Measurements from ENCODE around the gene TRPM2. TPM values are rescaled to one million over a fixed set of nuclear protein-coding genes. Genes with fewer than 3 reads are reported as not detected.

Gene TRPM2
- total and polyA plus RNA-seq, 2 of the 8 experiments (the other 6 are each of a cell fraction or from before 2014, with no cell fraction given), result 0.27 to 0.28 TPM

- H3K4me2 ChIP-seq (ENCODE audit: insufficient read depth in 1 of 2, low read depth in 2 of 2, low read length in 2 of 2), result no peak overlapping the region
- H3K56ac ChIP-seq (replicated peaks; ENCODE audit: insufficient read length, low read depth, low read length), result no peak overlapping the region
- H3K4me3 ChIP-seq (ENCODE audit: extremely low read depth in 1 of 4, insufficient read depth in 2 of 4, low read depth in 3 of 4, low read length in 4 of 4), result no peak overlapping the region
- no peak overlapping the region for H3K18ac ChIP-seq (ENCODE audit: extremely low read depth, low read length)
- 93% methylated on average over 19 of the region's 19 CpGs; no CpG with 5 or more reads in 1 of the 2 experiments for WGBS, 2 experiments (ENCODE audit: extremely low coverage in 1 of 2, insufficient coverage in 1 of 2, insufficient read length in 1 of 2, insufficient replicate concordance in 2 of 2, low coverage in 1 of 2, low lambda C conversion rate in 2 of 2, missing lambda C conversion rate in 1 of 2)
- no peak for DNase-seq (ENCODE audit: low read depth in 1 of 2, low spot score in 2 of 2)
- no peaks in the 10 kb centered on the region for H3K79me2 ChIP-seq (ENCODE audit: control insufficient read depth in 1 of 2, insufficient read depth in 2 of 2, low read length in 2 of 2)
- no peak overlapping the region for H2AK5ac ChIP-seq (ENCODE audit: low read depth, low read length)
- H2BK20ac ChIP-seq (ENCODE audit: low read length), result no peak overlapping the region
- ChIA-PET CTCF (ENCODE audit: partially characterized antibody) (no interaction called here), POLR2A (ENCODE audit: partially characterized antibody) (interaction anchor here (1.5 kb wide), 1 partner anchor 16 kb away, joined by 3 read pairs; no protein-coding TSS in a partner anchor)
- H2AFZ ChIP-seq (ENCODE audit: low read length), result no peak overlapping the region
- no peak overlapping the region for H2BK120ac ChIP-seq (replicated peaks; ENCODE audit: low read depth, low read length)
- peaks cover 0 to 10% of the 10 kb centered on the region in 2 experiments for H4K20me1 ChIP-seq (replicated peaks in 1 of 2; ENCODE audit: control insufficient read depth in 1 of 2, insufficient read depth in 2 of 2, low read length in 2 of 2)
- no peak overlapping the region for H4K5ac ChIP-seq (ENCODE audit: insufficient read length, low read depth, low read length)
- no peaks in the 10 kb centered on the region for H3K79me1 ChIP-seq (ENCODE audit: low read depth, low read length)
- FAIRE-seq, result no peak
- no peak overlapping the region for H2BK12ac ChIP-seq (ENCODE audit: low read depth, low read length)
- H3K36me3 ChIP-seq (ENCODE audit: control insufficient read depth in 2 of 4, insufficient read depth in 4 of 4, low read length in 3 of 4), result peaks cover 0 to 31% (median 2%) of the 10 kb centered on the region in 4 experiments; a peak in 5 of 8 replicates
- peak overlapping the region; percentile 88; the same call in 1 of the 2 replicates for H2BK5ac ChIP-seq (ENCODE audit: low read depth, low read length)
- no peak overlapping the region for H2BK15ac ChIP-seq (ENCODE audit: low read length)
- no peak overlapping the region for H3K23ac ChIP-seq (ENCODE audit: insufficient read length)
- no peaks in the 10 kb centered on the region for H3K27me3 ChIP-seq (replicated peaks in 1 of 4; ENCODE audit: control insufficient read depth in 3 of 4, extremely low read depth in 1 of 4, insufficient read depth in 3 of 4, low read length in 3 of 4)
- no peaks in the 10 kb centered on the region for H3K9me3 ChIP-seq (ENCODE audit: insufficient read depth in 2 of 2, low read depth in 1 of 2, low read length in 1 of 2)
- no peak overlapping the region for H3K4ac ChIP-seq (replicated peaks; ENCODE audit: insufficient read length, low read depth, low read length)
- H4K8ac ChIP-seq (ENCODE audit: extremely low read depth, insufficient read depth, low read length), result no peak overlapping the region
- no peak overlapping the region for H3K14ac ChIP-seq (ENCODE audit: insufficient read length)
- H3K4me1 ChIP-seq (replicated peaks in 1 of 4; ENCODE audit: control insufficient read depth in 3 of 4, insufficient read depth in 4 of 4, low read length in 3 of 4), result no peaks in the 10 kb centered on the region
- H3K9ac ChIP-seq (replicated peaks in 1 of 4; ENCODE audit: extremely low read depth in 1 of 4, low read depth in 3 of 4, low read length in 3 of 4), result no peak overlapping the region
- no peak overlapping the region for H3K27ac ChIP-seq (ENCODE audit: low read depth, low read length)
- H3K23me2 ChIP-seq (ENCODE audit: low read depth, low read length), result no peaks in the 10 kb centered on the region
- H4K91ac ChIP-seq (replicated peaks; ENCODE audit: insufficient read length, low read length), result no peak overlapping the region
- TF ChIP-seq BACH1 (IDR thresholded peaks at IDR 0.05; ENCODE audit: low read length) (no peak), POLR2A (IDR thresholded peaks at IDR 0.05; ENCODE audit: control extremely low read depth in 1 of 2, low read depth in 2 of 2, low read length in 2 of 2) (no peak), SRF (IDR thresholded peaks at IDR 0.05; ENCODE audit: low read depth, low read length) (no peak), GABPA (IDR thresholded peaks at IDR 0.05; ENCODE audit: borderline replicate concordance, insufficient read depth, low read length) (no peak), CTCF (IDR thresholded peaks at IDR 0.05; ENCODE audit: control extremely low read depth in 1 of 3, insufficient read depth in 1 of 3, low read depth in 1 of 3, low read length in 3 of 3) (no peak), RBBP5 (IDR thresholded peaks at IDR 0.05; ENCODE audit: borderline replicate concordance, low read depth, low read length) (no peak), NANOG (IDR thresholded peaks at IDR 0.05; ENCODE audit: insufficient read depth, low read depth, low read length, poor library complexity, severe bottlenecking) (no peak), JUND (IDR thresholded peaks at IDR 0.05; ENCODE audit: low read length) (no peak), SIN3A (conservative IDR thresholded peaks at IDR 0.05 in 1 of 2, IDR thresholded peaks at IDR 0.05 in 1 of 2; ENCODE audit: low read depth in 1 of 2, low read length in 2 of 2) (no peak), SIX5 (IDR thresholded peaks at IDR 0.05; ENCODE audit: low read depth, low read length) (no peak), BCL11A (IDR thresholded peaks at IDR 0.05; ENCODE audit: low read depth in 2 of 2, low read length in 2 of 2) (no peak)
Measured at GRCh38 chr21:44317241-44317782, 36.1 kb upstream of the TRPM2 start.

Data from H1 (cell line).